Hindlimb muscle (tissue), 1 donor: ENCODE measurements around the gene GJD3. TPM values are rescaled to one million over a fixed set of nuclear protein-coding genes. Genes with fewer than 3 reads are reported as not detected.

Experiments used
- DNase-seq: peaks from one replicate; pipeline ENCODE4 v3.0.0-alpha.2; 2013
- polyA plus RNA-seq: library from polyadenylated mRNA; unstranded; fragments of 120-200 nt; gene quantifications from one replicate; pipeline ENCODE4 v1.2.1, GENCODE V29; 2013; ENCODE audit not compliant: insufficient read length

The GJD3 gene
- polyA plus RNA-seq, 1 donor, result 0.43 TPM

- DNase-seq, result no peak
These were observed 24.2 kb downstream of the GJD3 start for GRCh38 chr17:40340327-40340726.

- DNase-seq, result no peak
These were observed 25.4 kb downstream of the GJD3 start for GRCh38 chr17:40338941-40339649.

- no peak for DNase-seq
These were observed 26.5 kb downstream of the GJD3 start for GRCh38 chr17:40338058-40338457.

- DNase-seq, result no peak
These were observed 27.2 kb downstream of the GJD3 start for GRCh38 chr17:40337351-40337750.

- no peak for DNase-seq
These were observed 28.9 kb downstream of the GJD3 start for GRCh38 chr17:40335620-40336019.

- DNase-seq, result no peak
These were observed 30.6 kb downstream of the GJD3 start for GRCh38 chr17:40333781-40334448.

GRCh38 chr17:40331743-40332641, 32.5 kb downstream of the GJD3 start:
- peak; percentile 92 for DNase-seq

- no peak for DNase-seq
These were observed 33.6 kb downstream of the GJD3 start for GRCh38 chr17:40330850-40331470.

- no peak for DNase-seq
These were observed 34.4 kb downstream of the GJD3 start for GRCh38 chr17:40329839-40330794.

GRCh38 chr17:40328386-40328766, 36.2 kb downstream of the GJD3 start:
- DNase-seq, result no peak

GRCh38 chr17:40327735-40328385, 36.7 kb downstream of the GJD3 start:
- no peak for DNase-seq

GRCh38 chr17:40327244-40327729, 37.2 kb downstream of the GJD3 start:
- no peak for DNase-seq

GRCh38 chr17:40326832-40327199, 37.7 kb downstream of the GJD3 start:
- no peak for DNase-seq

GRCh38 chr17:40326014-40326831, 38.3 kb downstream of the GJD3 start:
- no peak for DNase-seq

- no peak for DNase-seq
These were observed 39.2 kb downstream of the GJD3 start for GRCh38 chr17:40325156-40326013.

- DNase-seq, result no peak
These were observed 40.9 kb downstream of the GJD3 start for GRCh38 chr17:40323391-40324381.
